NCI-H510A treated with DMSO at 0.1 percent for 48 hours (cell line): Measurements from ENCODE around the gene ZEB2.

Source experiments
- DNase-seq: peaks from one replicate; lab custom pipeline; 2025; lab: John Stamatoyannopoulos, UW

ZEB2 gene

GRCh38 chr2:144451443-144451842, 68.5 kb downstream of the ZEB2 start:
- DNase-seq = no peak

DNA sequence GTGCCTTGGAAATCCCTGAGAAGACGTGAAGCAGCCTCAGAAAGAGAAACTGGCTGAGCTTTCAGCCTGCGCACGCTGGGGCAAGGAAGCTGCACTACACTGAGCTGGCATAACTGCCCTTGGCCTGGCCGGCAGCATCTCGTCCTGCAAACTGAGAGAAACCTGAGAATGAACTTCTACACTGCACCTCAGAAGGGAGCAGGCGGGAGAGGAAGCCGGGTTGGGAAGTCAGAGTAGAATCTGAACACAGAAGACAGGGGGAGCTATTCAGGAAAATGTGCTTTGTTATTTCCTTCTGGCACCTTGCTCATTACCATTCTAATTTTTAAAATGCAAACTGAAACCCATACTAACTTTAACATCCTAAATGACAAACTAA, 70.9 kb downstream of the ZEB2 start:
- DNase-seq = no peak

- no peak for DNase-seq
Observed at GRCh38 chr2:144448389-144449027, 71.4 kb downstream of the ZEB2 start.

DNA sequence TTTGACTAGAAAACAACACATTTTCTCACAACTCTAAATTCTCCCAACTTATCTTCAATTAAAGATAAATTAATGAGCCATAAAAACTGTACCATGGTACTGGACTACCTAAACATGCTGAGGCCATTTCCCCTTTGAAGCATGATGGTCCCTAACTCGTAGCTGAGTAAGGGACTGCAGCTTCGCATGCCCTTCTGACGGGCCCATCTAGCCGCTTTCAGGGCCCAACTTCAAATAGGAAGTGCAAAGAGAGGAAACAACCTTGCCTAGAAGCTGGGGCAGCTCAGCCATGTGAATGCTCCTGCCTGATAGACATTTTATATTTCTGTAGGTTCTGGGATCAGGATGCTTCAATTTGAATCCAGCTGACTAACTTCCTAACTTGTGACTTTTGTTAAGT, 72.4 kb downstream of the ZEB2 start:
- no peak for DNase-seq

- DNase-seq = no peak
Observed at GRCh38 chr2:144446136-144446535, 73.8 kb downstream of the ZEB2 start.

DNA sequence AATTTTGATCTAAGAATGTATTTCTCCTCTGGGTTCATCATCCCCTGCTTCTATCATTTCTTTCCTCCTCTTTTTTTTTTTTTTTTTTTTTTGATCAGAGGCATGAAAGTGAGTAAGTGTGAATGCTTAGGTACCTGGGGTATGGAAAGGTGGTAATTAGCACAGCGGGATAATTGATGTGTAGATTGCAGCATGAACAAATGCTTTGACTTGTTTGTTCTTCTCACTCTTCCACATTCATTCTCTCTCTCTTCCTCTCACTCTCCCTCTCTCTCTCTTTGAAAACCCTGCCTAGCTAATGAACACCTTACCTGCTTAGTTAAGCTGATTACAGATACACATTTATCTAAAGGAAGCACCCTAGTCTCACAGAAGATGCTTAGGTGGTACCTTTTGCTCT, 74.7 kb downstream of the ZEB2 start:
- no peak for DNase-seq

GRCh38 chr2:144443837-144444817, 75.8 kb downstream of the ZEB2 start:
- DNase-seq = no peak

GRCh38 chr2:144441711-144442141, 78.2 kb downstream of the ZEB2 start:
- no peak for DNase-seq

DNA sequence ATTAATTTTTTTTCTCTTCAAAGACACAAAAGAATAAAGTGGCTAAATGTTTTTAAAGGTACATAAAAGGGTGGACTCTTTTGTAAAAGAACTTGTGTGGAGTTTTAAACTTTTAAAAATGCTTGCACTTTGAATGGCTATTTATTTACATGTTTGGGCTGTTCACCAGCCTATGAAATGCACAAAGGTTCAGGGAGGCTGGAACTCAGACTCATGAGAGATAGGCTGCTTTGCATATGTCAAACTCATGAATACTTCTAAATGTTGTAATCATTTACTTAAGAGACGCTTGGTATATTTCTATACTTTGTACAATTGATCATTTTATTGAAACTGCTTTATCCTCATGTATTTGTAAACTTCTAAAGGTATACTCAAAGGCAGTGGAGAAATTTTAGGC, 79.9 kb downstream of the ZEB2 start:
- DNase-seq = no peak

DNA sequence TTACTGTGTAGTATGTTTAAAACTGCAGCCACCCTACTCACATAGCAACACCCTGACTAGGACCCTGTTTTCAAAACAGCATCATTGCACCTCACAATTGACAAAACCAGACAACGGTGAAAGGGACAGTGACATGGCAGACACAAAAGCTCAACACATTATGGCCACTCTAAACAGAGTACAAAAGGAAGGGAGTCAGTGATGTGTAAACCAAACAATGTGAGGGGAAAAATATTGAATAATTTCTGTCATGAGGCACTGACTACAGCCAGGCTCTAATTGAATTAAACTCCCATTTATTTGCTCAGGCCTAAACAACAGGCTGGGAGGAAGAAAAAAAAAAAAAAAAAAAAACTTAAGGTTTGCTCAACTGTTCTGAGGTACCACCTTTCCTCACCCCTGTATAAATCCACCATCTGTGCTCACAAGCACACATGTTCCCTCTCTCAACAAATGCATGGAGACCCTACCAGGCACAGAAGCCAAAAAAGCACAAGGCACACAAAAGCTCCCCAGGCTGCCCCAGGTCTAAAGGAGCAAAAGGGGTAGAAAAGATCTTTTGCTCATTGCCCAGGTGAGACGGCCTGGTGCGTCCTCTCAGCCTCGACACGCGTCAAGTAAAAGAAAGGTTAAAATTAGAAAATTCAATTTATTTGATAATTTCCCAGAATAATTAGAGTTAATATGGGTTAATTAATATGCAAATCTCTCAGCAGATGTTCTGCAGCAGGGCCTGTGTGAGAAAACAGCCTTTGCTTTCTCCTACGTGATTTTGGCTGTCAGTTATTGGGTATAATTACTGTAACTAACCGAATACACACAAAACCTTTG, 80.9 kb downstream of the ZEB2 start:
- DNase-seq = no peak

GRCh38 chr2:144437636-144438035, 82.3 kb downstream of the ZEB2 start:
- no peak for DNase-seq

DNA sequence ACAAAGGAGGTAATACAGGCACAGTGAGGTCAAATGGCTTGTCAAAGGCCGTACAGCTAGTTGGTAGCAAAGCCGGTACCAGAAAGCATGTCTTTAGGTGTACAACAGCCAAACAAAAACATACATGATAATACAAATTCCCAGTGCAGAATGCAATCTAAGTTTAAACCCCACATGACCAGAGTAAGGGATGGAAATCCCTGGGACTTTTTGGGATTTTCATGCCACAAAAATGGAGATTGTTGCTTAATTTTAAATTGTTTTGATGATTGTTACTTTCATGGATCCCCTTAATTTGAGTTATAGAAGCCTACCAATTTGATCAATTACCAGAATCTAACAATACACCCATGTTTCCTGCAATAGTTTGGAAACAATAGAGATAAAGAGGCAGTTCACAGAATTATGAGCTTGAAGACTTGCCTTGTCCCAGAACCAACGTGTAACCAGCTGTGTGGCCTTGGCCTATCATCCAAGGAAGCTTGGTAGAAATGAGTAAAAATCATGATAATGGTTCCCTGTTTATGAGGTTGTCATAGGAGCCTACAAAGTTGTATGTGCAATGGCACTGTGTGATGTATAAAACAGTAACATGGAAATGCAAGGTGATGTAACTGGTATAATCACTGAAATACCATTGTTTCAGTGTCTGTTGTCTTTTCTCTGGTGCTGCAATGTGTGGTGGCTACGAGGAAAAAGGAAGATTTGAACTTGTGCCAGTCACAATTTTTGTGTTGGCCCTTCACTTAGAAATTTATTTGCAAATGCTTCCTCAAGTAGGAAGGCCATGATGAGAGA, 85.3 kb downstream of the ZEB2 start:
- no peak for DNase-seq

DNA sequence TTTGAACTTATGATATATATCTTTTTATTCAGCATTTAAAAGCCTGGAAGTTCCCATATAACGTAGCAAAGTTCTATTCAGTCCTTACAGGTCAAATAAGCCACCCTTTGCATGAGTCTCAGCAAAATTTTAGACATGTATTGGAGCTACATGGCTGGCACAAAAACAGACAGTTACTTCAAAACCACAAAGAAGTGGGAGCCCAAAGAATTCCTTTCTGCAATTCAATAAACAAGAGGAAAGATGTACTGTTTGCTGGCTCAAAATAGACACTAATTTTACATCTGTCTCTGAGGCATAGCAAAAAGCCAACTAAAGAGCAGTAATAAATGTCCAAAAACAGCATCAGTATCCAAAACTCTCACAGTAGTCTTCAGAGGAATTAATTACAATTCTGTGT, 87.0 kb downstream of the ZEB2 start:
- DNase-seq = no peak

GRCh38 chr2:144431998-144432397, 87.9 kb downstream of the ZEB2 start:
- DNase-seq = no peak

- peak; percentile 46 for DNase-seq
Observed at GRCh38 chr2:144431392-144431783, 88.5 kb downstream of the ZEB2 start.

GRCh38 chr2:144430722-144431391, 89.1 kb downstream of the ZEB2 start:
- no peak for DNase-seq

- DNase-seq = no peak
Observed at GRCh38 chr2:144429396-144430112, 90.4 kb downstream of the ZEB2 start.

GRCh38 chr2:144426981-144427479, 92.9 kb downstream of the ZEB2 start:
- no peak for DNase-seq

- DNase-seq = no peak
Observed at GRCh38 chr2:144426355-144426754, 93.6 kb downstream of the ZEB2 start.

DNA sequence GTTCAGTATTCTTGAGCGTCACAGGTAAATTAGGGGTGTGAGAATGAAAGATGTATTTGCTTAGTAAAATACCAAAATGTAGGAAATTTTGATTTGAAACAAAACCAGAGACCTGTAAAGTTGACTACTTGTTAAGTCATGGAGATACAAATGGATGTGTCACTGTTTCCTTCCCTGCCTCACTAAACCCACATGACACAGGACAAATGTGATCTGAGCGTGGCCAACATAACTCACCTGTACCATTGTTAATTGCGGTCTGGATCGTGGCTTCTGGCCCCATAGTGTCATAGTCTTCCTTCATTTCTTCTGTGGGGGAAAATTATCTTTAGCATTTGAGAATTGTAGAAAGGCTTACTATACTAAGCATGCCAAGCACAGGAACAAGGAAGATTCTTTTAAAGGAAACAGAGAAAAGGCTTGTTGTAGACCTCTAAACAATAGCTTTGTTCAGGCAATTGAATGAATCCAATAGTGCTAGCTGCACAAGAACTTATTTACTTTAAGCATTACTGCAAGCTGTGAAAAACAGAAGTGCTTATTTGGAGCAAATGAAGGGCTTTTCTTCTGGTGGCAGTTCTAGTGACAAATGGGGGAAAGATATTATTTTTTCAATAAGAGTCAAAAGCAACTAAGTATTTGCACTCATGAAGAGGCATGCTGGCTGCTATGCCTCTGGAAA, 95.2 kb downstream of the ZEB2 start:
- no peak for DNase-seq
